ENCODE measurements around the gene RNF149.
"Not testable (repeated sequence)": the region's sequence is repeated elsewhere in the genome, so short reads cannot be mapped to it uniquely, and the experiment has no call there.

The RNF149 gene

DNA sequence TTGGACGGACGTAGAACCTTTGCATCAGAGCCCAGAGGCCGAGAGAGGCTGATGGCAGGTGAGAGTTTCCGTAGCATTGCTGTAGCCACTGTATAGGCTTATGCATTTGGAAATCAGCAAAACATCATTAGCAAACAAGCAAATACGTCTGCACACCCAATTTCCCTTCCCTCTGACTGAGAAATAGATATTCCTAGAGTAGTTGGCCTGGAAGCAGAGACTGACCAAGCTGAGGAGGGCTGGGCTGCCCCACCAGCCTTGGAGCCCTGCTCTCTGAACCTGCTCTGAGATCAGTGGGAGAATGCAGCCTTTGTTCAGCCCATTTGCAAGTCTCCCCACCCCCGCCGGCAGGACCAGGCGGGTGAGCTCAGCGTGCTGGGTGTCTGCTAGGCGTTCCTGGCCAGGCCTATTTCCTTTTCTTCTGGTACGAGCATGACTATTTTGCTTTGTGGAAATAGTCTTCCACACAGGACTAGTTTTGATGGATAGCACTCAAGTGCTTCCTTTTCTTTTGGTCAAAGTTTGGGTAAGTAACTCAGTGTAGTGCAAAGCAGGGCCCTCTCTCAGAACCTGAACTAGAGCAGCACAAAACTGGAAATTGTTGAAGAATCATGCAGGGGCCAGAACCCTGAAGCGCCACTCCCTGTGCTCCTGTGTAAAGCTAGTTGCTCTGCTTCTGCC lies 21.9 kb upstream of the RNF149 start:
- DNase-seq (ENCODE audit: low spot score): peak; percentile 67

DNA sequence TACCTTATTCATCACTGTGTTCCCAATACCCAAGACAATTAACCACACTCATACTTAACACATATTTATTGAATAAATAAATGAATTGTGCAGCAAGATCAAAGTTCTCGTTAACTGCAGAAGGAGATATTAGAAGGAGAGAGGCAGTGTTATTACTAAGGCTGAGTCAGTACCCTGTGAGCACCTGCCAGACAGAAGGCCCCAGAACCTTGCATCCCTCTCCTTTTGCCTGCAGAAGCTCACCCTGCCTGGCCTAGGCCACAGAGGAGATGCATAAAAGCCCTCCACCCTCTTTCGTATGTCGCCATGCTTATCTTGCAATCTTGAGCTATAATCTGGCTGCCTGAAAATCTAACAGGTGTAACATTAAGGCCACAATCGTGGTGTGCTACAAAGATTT lies 20.5 kb upstream of the RNF149 start:
- DNase-seq (ENCODE audit: low spot score): no peak

DNA sequence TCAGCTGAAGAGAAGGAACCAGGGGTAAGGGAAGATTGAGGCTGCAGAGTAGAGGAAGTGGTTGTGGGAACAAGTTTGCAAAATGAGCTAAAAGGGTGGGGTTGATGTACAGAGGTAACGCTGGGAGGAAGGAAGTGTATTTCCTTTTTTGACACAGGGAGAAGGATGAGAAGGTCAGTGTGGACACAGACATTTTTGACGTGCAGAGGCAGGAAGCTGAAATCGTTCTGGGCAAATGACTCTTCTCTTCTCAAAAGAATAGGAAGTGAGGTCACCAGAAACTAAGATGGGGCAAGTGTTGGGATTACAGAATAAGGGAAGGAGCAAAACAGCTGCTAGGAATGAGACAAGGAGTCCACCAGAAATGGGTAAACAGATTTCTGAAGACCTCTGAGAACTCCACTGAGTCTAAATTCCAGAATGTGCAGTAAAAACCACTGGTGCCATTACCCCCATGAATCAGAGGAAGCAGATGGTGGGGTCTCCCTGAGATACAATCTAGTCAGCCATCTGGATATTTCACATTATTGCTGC lies 20.0 kb upstream of the RNF149 start:
- DNase-seq (ENCODE audit: low spot score): no peak

DNA sequence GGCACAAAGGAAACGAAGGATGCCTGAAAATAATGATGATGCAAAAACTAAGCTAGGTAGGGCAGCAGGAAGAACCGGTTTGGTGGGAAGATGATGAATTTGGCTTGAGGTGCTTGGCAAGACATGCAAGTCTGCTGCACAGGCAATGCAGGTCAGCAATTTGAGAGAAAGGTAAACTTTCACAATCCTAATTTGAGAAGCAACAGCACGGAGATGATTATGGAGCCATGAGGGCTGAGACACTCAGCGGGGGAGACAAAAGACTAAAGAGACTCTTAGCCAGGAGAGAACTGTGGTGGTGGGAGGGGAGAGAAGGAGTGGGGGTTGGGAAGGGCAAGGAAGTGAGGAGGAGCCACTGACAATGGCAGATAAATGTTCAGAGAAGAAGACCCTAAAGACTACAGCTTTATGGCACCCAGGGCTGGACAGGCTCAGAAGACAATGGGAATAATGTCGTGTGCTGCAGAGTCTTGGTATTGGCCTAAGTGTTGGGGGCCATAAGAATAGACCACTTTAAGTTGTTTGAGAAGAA lies 19.4 kb upstream of the RNF149 start:
- no peak for DNase-seq (ENCODE audit: low spot score)

DNA sequence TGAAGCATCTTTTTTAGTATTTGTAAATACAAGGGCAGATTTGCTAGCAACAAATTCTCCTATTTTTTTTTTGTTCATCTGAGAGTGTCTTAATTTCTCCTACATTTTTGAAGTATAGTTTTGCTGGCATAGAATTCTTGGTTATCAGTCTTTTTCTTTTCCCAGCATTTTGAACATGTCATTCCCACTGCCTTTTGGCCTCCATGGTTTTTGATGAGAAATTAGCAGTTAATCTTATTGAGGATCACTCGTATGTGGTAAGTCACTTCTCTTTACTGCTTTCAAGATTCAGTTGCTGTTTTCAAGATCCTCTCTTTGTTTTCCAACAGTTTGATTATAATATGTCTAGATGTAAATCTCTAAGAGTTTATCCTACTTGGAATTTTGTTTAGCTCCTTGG lies 16.9 kb upstream of the RNF149 start:
- no peak for DNase-seq (ENCODE audit: low spot score)

DNA sequence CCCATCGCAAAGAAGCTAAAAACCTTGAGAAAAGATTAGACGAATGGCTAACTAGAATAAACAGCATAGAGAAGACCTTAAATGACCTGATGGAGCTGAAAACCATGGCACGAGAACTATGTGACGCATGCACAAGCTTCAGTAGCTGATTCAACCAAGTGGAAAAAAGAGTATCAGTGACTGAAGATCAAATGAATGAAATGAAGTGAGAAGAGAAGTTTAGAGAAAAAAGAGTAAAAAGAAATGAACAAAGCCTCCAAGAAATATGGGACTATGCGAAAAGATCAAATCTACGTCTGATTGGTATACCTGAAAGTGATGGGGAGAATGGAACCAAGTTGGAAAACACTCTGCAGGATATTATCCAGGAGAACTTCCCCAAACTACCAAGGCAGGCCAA lies 8.1 kb upstream of the RNF149 start:
- not testable (repeated sequence) for DNase-seq (ENCODE audit: low spot score)

DNA sequence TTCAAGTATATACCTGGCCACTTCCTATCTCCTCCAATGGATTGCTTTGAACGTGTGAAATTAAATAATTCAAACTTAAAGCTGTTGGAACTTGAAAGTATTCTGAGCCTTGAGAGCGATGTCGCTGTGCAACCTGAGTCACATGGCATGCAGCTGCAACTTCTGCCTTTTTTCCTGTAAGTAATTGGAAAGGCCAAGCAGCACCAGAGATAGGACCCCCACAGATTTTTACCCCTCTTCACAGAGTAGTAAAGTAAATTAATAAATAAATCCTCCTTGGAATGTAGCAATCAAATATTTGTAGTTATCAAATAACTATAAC lies 3.2 kb upstream of the RNF149 start:
- DNase-seq (ENCODE audit: low spot score): no peak

DNA sequence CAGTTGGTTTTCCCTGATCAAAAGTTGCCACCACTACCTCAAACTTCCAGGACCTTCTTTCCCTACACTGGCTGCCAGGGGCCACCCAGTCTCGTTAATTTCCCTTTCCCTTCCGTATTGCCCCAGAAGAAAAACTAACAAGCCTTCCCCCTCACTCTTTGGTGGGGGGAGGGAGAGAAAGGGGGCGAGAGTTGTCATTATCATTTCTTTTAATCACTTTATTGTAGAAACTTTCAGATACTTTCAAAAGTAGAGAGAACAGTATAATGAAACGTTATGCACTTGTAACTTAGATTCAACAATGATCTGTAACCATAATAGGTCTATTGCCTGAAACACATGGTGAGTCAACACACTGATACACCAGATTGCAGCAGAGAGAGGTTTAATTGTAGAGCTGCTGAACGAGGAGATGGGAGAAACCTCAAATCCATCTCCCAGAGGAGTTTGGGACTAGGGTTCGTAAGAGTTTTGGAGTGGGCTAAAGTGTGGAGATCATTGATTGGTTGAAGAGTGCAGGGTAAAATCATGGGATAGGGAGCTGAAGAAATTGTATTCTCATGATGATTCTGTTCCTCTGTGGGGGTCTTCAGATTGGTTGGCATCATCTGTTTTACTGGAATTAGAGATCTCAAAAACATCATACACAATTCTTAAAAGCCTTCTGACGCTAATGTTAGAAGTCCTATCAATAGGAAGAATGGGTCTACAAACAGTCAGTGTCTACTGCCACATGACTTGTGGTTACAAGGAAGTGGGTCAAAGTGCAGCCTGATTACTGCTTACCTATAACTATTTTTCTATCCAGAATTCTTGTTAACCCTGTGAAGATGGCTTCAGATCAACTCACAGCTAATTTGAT lies 2.6 kb upstream of the RNF149 start:
- no peak for DNase-seq (ENCODE audit: low spot score)

DNA sequence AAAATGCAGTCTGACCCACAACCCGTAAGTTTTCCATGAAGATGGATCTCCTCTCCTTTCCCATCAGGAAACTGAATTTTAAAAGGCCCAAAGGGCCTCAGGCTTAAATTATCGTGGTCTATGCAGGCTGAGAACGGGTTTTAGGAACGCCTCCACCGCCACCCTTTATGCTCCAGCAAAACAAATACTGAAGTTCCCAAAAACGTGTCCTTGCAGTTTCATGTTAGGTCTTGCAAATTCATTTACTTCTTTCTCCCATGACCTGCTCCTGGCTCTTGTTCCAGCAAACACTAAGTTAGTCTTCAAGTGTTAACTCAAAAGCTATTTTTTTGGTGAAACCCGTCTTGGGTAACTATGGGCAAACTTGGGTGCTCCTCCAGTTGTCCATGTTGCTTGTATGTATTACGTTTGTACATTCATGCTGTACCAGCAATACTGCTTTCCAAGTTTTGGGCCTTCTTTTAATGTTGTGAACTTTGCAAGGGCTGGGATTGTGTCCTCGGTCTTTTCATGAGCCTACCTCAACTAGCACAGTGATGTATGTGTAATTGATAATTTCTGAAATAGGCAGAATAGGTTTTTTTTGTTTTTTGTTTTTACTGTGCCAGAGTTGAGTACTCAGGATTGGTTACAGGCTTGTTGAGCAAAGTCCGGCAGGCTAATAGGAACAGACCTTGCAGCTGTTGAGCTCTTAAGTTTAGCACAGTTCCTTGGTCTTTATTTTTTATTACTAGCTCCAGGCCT lies 1.8 kb upstream of the RNF149 start:
- no peak for DNase-seq (ENCODE audit: low spot score)

DNA sequence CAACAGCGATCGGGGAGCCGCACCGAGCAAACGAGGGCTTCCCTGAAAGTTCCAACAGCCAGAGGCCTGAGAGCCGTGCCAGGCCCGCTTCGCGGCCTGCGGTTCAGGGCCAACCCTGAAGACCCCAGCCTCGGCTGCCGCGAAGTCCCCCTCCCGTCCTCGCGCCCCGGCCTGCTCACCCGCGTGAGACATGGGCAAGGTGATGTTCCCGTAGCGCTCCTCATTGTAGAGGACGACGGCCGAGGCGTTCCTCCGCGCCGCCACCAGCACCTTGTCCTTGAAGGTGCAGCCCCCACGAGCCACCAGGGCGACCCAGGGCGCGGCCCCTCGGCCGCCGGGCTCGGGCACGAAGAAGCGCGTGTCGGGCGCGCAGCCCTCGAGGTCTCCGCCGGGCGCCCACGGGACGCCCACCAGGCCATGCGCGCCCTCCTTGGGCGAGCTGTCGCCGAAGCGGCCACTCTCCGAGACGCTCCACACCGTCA lies 510 bp downstream of the RNF149 start:
- peak; percentile 63 for DNase-seq (ENCODE audit: low spot score)

DNA sequence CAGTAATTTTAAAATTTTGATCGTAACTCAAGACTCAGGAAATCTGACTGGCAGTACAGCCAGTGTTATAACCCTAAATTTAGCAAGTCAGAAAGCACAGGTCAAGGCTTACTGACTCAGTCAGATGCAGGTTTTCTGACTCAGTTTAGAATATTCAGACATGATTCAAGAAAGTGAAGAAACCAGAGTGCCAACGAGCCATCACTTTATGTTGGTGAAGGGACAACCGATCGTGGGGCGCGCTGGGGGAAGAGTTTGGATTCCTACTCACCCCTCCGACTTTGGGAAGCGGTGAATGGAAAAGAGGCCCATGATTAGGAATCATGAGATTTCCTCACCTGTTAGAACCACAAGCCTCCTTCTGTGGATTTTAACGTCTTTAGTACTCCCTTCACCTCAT lies 998 bp downstream of the RNF149 start:
- no peak for DNase-seq (ENCODE audit: low spot score)

DNA sequence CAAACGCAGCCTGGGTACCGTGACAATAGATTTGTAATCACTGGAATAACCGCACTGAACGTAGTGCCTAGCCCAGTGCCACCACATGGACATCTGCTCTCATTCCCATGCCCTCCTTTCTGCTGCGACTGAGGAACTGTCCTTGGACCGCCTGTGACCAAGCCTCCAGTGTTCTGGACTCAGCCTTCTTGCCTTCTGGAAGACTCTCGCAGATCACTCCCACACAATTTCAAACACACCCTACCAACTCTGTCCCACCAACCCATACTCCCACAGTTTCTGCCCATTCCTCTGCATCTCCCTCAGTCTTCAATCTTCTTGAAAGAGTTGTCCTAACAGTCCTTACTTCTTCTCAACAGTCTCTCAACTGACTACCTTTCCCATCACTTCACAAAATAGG lies 2.1 kb downstream of the RNF149 start:
- no peak for DNase-seq (ENCODE audit: low spot score)

DNA sequence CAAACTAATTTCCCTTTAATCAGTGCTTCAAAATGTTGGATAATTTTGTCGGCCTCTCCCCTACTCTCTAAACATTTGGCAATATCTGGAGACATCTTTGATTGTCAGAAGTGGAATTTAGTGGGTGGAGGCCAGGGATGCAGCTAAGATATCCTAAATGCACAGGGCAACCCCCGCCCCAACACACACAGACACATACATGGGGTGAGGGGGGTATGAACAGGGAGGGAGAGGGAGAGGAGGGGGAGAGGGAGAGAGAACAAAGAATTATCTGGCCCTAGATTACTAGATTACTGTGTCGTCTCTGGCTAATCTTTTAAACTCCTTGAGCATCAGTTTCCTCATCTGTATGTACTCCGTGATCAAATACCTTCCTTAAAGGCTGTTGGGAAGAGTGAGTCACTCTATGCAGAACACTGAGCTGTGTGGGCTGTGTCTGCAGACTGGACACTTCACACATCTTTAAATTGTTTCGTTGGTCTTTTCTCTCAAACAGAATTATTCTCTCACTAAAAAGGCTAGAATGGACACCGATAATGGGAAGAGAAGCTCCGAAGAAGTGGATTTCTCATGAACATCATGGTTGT lies 2.9 kb downstream of the RNF149 start:
- DNase-seq (ENCODE audit: low spot score): no peak

DNA sequence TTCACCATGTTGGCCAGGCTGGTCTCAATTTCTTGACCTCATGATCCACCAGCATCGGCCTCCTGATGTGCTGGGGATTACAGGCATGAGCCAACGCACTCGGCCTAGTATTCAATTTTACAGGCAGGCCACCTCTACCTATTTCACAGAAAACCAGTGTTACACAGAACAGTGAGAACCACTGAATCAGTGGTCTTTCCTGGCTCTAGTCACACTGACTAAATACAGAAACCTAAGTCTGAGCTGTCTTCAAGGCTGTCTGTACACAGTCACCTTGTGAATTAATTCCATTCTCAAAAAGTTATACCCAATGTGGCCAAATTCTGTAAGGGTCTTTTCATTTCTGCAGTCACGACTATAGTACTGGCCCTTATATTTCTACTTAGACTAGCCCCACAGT lies 3.5 kb downstream of the RNF149 start:
- no peak for DNase-seq (ENCODE audit: low spot score)

DNA sequence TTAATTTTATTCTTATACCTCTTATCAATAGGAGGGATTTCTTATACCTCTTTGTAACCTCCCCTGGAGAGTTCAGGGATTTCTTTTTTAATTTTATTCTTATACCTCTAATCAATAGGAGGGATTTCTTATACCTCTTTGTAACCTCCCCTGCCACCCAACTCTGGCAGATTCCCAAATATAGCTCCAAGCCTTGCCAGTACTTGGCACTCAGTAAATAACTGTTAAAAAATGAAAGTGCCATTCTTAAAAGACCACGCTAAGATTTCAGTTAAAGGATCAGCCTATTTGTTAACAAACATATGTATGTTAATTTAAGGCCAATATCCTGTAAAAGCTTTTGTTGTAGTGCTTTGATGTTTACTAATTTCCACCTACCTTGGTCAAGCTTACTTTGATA lies 4.8 kb downstream of the RNF149 start:
- no peak for DNase-seq (ENCODE audit: low spot score)

DNA sequence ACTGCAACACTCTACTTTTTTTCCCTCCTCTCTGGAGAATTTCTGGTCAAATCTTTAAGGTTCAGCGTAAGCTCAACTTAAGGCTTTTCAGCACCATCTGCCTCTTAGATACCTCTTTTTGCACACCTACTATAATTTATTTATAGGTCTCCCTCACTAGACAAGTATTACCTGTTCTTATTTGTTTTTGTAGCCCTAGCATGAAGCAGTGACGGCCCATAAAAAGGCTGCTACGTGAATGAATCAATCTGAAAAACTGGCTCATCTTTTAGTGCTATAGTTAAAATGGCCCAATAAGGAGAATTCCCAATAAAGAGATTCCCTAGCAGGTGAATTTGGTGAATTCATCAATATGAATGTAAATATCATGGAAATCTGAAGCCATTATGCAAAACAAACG lies 6.5 kb downstream of the RNF149 start:
- DNase-seq (ENCODE audit: low spot score): no peak

DNA sequence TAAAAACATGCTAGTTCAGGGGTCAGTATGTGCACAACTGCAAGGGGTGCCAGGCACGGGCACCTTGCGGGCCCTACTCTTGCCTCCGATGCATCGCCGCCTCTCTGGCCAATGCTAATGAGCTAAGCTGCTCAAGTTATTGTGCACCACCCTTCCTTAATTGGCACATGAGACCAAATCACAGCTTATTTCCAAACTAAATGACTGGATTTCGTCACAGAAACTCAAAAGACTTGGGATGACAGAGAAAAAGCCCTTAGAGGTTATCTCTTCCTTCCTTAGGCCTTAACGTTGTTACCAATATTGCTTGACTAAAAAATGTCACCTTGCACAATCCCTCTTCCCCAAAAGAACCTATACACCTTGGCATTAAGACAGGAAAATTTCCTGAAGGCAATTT lies 7.7 kb downstream of the RNF149 start:
- no peak for DNase-seq (ENCODE audit: low spot score)

DNA sequence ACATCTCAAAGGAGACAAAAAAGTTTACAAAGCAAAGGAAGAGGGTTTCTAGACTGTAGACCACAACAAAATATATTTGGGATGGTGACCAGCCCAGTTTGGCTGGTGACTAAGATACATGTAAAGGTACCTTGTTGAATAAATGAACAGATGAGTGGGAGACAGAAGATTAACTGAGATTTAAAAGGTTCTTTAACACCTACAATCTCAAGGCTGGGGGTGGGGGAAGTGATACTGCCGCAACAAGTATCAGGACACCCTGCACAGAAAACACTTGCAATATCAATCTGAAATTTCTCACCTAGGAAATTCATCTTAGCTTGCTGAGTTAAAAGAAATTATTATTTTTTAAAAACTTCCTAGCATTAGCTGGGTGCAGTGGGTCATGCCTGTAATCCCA lies 8.3 kb downstream of the RNF149 start:
- DNase-seq (ENCODE audit: low spot score): no peak

DNA sequence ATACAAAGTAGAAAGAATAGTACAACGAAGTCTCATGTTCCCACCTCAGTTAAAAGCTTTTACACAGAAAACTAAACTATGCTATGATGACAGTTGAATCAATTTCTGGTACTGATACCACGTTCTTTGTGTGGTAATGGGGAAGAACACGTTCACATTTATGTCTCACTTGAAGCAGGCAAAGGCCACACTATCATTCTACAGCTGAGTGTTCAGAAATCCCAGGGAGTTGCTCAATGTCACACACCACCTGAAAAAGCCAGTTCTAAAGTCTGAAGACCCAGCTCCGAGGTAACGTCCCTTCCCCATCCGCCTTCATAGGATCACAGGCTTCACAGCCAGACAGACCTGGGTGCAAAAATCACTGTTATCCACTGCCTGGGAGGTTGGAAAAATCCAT lies 8.9 kb downstream of the RNF149 start:
- DNase-seq (ENCODE audit: low spot score): no peak

DNA sequence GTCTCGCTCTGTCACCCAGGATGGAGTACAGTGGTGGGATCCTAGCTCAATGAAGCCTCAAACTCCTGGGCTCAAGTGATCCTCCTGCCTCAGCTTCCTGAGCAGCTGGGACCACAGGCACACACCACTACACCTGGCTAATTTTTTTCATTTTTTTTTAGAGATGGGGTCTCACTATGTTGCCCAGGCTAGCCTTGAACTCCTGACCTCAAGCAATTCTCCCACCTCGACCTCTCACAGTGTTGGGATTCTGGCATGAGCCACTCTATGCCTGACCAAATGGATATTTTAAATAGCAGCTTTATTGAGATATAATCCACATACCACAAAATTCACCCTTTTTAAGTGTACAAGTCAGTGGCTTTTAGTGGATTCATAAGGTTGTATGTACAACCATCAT lies 11.1 kb downstream of the RNF149 start:
- no peak for DNase-seq (ENCODE audit: low spot score)

DNA sequence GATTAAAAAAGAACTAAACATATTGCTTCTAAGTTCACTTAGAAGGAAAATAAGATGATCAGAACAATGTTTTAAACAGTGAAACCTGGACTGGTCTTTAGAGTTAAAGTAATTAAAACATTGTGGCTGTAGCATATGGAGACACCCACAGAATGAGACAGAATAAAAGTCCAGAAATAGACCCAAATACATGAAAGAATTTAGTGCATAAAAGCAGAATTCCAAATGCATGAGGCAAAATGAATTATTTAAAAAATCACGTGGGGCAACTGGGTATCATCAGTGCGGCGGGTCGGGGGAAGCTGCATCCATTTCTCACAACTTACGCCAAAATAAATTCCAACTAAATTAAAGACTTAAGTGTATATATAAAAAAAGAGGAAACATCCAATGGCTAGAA lies 12.1 kb downstream of the RNF149 start:
- DNase-seq (ENCODE audit: low spot score): no peak

DNA sequence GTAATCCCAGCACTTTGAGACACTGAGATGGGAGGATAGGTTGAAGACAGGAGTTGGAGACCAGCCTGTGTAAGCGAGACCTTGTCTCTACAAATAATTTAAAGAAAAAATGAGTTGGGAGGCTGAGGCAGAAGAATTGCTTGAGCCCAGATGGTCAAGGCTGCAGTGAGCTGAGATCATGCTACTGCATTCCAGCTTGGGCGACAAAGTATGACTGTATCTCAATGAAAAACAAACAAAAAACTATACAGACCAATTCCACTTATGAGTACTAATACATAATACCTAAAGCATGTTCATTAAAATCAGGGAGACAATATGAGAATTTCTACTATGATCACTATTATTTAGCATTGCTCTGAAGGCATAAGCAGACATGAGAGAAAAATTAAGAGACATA lies 12.6 kb downstream of the RNF149 start:
- DNase-seq (ENCODE audit: low spot score): no peak

All from ecto neural progenitor cell (in vitro differentiated cells).